HPDE6-E6E7 (cell line): Measurements from ENCODE around the gene PCF11.
A peak's percentile ranks its signal among the peaks of the same experiment; 100 is the strongest.

ENCODE experiments used
- DNase-seq: peaks from one replicate; pipeline ENCODE4 v3.0.0; 2011; ENCODE audit warnings: missing footprints; ENCODE audit errors: extremely low spot score

The PCF11 gene

DNA sequence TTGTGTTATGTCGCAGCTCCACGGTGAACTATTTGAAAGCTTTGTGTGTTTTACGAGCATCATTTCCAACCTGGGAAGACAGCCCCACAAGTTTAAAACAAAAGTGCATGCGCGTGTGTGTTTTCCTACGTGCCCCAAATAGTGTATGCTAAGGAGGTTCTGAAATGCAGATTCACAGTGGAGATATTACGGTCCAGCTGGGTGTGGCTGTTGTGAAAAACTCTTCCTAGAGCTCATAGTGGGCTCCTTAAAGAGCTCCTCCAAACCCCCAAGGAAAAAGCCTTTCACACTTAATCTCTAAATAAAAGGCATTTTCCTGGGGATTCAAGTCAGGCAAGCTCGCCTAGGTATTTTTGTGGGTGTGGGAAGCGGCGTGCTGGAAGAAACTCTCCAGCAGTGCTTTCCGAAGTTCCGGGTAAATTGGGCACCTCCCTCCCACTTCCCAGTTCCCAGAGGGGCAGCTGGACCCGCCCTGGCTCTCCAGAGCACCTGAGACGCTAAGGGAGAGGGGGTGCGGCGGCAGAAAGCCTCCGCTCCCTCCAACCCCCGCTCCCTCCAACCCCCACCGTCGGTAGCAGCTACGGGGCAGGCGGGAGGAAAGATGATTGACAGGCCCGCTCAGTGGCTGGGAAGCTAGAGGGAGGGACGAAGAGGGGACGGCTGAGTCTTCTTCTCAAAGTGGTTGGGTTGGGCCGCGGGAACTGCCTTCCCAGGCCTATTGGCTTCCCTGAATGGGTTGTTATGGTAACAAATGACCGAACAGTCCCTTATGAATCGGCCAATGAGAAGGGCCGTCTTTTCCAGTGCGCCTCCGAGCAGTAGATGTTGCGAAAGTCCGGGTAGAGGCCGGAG, 561 bp upstream of the PCF11 start:
- peak; percentile 97 for DNase-seq

DNA sequence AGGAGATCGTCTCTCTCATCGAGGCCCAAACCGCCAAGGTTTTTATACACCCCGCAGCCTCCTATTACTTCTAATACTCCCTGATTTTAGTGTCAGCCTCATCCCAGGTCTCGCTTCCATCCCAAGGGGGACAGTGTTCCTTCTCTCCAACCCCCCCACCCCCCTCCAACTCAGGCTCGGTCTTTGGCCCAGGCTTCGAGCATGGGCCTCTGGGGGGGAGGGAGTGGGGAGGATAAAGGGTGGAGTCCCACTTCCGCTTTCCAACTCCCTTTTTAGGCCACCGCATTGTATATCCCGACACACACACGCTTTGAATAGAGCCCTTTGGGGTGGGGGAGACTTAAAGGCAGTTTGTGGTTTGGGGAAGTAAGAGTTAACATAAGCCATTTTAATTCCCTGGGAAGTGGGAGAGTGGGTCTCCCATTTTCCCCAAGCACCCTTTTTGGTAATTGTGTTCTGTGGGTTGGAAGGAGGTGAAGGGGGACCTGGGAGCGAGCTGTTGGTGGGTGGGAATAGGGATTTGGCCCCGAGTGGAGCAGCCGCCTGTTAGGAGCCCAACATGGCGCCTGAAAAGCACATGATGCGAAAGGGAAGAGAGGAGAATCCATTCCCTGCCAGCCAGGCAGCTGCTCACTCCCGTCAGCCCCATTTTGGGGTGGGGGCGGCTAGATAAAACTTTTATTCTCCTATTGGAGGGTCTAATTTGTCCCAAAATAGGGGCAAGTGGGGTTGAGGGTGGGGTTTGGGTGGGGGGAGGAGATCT, 844 bp downstream of the PCF11 start:
- peak; percentile 15 for DNase-seq

DNA sequence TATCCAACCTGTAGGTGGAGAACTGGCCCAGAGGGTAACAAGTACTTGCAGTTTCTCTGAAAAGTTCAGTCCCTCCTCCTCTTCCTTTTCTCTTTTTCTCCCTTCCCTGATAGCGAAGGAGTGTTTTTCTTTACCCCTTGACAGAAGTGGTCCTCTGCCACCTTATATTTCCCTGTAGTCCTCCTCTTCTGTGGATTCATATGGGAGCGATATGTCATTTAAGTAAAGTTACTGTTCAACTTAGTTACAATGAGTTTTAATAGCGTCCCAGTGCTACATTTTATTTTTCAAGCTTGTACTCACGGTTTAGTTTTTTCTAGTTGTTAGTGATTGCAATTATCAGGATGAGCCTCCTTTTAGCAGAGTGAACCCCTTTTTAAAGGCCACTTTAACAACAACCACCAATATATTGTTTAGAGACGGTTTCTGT, 1.4 kb downstream of the PCF11 start:
- no peak for DNase-seq

DNA sequence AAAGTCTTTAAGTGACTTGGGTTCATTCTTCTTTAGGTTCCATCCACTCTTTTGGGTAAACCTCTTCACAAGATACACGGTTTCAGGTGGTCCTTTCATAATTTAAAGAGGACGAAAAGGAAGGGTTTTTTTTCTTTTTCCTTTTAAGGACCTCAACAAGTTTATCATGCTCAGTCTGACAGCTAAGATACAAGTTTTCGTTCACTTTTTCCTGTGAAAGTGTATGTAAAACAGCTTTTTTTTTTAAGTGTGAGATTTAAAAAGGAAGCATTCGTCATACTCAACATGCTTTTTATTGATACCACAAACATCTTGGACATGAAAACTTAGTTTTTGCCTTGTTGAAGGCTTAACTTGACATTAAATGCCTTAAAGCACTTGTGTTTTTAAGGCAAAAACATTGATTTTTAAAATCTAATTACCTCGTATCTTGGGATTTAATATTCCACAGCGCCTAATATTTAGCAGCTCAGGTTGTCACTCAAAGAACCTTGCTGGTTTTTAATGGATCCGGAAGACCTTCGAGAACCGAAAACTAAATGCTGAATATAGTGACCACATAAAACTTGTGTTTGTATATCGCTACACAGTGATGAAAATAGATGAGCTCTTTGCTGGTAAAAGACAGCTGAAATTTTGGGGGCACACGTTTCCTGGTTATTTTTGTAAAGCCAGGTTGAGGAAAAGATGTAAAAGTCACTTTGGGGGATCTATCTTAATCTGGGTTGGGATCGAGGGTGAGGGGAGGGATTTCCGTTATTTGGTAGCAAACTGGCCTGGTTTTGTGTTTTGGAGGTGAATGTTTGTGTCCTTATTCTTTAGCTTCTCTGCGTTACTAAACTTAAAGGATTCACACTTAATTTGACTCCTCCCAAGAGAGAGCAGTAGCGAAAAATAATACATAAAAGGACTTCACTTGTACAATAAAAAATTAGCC, 2.3 kb downstream of the PCF11 start:
- DNase-seq: no peak

DNA sequence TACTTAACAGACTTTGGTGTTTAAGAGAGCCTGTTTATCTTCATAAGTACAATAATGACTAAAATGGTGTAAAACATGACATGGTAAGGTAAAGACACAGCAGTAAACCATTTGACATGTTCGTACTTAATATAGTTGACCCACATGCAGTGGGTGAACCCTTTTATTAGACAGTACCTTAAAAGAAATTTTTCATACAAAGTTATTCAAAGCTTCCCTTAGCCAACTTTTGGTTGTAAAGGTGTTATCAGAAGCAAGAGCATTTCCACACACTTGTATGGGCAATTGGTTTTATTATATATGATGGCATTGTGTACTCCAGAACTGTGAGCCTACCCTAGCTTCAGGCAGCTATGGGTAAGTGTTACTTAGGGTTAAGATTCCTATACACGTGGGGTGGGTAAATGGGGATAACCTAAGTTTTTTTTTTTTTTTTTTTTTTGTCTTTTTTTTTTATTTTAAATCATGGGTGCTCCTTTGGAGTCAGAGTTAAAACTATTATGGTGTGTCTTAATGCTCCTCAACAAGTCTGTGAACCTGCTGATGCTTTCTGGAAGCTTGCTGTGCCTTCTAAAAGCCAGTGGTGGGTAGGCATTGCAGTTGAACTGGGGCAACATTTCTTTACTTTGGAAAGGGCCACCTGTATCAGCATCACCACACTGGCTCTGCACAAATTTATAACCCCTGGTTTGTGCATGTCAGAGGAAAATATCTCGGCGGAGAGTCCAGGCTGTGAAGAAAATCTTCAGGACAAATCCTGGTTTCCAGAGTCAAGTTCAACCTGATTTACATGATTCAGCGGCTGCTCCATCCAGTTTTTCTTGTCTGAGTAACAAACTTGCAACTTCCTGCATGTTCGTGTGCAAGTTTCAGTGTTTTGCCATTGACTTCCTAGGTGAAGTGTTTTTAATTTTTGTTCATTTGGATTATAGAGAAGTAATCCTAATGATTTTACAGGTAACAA, 3.3 kb downstream of the PCF11 start:
- DNase-seq: peak; percentile 16

DNA sequence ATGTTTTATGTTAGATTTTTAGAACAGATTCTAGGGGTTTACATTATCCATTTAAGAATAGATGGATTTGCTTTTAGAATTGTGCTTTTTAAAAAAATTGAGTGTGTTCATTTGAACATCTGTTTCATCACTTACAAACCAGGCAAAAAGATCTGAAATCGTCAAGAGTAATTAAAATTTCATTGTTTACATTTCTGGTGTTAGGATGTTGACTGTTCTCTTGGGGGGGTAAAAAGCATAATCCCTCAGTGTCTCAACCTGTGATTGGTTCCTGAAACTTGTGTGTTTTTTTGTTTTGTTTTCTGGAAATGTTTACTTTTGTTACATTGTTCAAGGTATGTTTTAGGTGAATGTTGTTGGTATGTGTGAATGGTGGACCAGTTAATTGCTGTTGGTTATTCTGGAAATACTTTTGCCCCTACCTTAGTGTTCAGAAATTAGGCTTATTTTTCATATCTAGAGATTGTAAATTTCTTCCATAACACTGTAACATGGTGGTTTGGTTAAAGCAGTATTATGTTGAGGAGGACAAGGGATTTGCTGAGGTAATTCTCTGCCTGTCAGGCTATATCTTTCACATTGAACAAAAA, 4.8 kb downstream of the PCF11 start:
- DNase-seq: no peak

DNA sequence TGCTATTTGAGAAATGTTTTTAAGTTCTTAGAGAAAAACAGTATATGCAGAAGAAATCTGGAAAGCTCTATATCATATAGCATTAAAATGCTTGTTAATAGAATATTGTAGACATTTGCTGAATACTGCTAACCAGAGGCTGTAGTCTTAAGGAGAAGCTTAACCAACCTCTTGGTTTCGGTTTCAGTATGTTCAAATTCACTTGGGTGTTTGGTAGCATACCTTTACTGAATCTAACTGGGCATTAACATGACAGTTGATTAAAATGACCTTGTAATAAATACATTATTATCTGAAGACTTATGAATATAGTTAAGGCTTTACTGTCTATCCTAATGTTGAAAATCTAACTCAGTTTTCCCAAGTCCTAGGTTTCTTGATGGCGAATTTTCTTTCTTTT, 5.4 kb downstream of the PCF11 start:
- no peak for DNase-seq

DNA sequence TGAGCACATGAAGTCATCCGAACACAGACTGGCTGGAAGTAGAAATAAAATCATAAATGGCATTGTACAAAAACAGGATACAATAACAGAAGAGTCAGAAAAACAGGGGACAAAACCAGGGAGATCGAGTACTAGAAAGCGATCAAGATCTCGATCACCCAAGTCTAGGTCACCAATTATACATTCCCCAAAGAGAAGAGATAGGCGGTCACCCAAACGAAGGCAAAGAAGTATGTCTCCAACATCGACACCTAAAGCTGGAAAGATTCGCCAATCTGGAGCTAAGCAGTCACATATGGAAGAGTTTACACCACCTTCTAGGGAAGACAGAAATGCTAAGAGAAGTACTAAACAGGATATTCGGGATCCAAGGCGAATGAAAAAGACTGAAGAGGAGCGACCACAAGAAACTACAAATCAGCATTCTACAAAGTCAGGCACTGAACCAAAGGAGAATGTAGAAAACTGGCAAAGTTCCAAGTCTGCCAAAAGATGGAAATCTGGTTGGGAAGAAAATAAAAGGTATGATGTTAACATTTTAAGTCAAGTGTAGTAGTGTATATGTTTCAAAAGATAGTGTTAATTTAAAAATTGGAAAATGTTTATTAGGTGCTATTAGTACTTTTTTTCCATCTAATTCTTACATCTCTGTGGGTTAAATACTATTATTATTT, 9.4 kb downstream of the PCF11 start:
- no peak for DNase-seq

DNA sequence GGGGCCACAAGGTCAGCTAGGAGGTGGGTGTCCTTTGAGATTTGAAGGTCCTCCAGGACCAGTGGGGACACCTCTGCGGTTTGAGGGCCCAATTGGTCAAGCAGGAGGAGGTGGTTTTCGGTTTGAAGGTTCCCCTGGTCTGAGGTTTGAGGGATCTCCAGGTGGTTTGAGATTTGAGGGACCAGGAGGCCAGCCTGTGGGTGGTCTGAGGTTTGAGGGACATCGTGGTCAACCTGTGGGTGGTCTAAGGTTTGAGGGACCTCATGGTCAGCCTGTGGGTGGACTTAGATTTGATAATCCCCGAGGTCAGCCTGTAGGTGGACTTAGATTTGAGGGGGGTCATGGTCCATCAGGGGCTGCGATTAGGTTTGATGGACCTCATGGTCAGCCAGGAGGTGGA, 11.8 kb downstream of the PCF11 start:
- no peak for DNase-seq

DNA sequence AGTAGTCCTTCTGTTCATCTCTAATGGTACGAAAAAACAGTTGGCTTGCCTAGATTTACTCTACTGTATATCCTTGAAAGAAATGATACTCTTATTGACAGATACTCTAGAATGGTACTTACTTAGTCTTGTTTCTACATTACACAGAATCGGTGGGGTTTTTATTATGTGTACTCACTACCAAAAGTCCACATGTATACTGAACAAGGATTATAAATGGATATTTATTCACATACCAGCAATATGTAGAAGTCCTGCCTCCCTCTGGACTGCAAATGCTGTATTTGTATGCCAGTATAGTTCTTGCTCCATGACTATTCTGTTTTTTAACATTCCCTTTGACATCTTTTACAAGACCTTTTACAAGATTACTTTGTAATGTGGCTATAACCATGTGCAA, 13.9 kb downstream of the PCF11 start:
- DNase-seq: no peak

DNA sequence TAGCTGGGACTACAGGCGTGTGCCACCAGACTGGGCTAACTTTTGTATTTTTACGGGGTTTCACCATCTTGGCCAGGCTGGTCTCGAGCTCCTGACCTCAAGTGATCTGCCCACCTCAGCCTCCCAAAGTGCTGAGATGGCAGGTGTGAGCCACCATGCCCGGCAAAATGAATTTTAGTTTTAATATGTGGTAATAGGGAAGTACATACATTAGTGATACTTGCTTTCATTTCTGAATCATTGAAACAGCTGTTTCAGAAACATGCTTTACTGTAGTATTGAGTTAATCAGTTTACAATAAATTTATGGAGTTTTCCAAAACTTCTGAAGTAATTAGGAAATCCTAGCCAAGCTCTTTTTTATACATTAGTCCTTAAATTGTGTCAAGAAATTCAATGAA, 15.6 kb downstream of the PCF11 start:
- DNase-seq: no peak

DNA sequence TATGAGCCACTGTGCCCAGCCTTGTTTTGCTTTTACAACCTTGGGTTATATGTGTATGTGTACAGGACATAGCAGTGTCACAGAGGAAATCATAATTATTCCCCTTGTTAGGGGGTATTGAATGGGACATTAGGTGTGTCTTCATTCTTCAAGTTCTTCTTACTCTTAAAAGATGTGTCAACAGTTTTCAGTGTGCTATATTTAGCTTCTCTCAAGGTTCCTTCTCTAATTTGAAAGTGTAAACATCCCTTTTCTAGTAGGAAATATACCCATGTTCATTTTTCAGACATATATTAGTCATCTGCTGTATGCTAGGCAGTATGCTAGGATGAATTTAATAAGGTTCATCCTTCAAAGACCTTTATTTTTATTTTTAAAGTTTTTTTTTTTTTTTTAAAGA, 17.1 kb downstream of the PCF11 start:
- DNase-seq: no peak

DNA sequence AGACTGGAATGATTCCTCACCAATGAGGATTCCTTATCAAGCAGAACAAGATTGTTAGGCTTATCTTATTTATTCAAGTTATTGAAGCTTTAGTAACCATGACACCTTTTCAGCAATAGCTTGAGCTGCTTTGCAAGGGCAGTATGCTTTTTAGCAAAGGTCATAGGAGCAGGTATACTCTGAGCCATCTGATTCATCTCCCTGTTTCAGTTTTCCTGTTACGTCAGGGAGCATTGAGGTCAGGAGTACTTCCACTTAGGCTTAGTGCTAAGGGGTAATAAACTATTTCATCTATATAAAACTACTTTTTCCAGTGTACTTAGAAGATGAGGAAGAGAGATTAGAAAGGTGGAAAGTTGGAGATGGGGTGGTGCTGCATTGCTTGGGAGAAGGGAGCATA, 18.9 kb downstream of the PCF11 start:
- no peak for DNase-seq

DNA sequence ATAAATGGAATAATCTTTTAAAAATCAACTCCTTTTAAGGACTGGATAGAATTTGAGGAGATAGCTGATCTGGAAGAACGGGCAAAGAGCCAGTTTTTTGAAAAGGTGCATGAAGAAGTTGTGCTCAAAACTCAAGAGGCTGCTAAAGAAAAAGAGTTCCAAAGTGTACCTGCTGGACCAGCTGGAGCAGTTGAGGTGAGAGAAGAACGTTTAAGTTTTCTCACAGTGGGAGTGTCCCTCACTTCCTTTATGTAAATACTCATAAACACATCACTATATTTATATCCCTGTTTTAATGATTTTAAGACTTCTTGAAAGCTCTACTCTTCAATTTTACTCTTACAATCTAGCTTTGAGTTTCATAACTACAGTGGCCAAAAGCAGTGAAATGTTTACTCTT, 24.9 kb downstream of the PCF11 start:
- DNase-seq: no peak

DNA sequence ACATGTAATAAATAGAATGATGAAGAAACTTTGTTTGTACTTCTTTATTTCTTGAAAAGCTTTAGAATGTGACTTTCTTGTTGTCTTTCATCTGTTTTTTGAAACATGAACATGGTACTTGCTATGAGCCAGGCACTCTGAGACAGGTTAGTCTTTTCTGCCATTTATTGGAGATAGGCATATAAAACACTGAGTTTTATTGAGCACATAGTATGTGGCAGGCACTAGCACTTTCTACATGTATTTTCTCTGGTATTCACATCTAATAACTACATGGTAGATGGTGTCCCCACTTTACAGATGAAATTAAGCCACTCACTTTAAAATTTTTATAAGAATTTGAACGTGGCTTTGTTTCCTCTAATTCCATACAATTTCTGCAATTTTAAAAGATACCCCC, 28.8 kb downstream of the PCF11 start:
- DNase-seq: no peak

DNA sequence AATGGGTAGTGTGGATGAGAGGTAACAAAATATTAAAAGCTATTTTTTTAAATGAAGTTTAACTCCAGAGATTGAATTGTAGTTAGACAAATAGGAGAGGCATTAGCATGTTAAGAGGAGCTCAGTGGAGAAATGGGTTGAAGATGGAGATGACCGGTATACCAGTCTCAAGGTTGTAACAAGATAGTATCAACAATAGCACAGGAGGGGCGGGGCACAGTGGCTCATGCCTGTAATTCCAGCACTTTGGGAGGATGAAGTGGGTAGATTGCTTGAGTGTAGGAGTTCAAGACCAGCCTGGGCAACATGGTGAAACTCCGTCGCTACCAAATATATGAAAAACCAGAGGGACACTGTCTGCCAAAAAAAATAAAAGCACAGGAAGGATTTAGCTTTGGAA, 30.5 kb downstream of the PCF11 start:
- DNase-seq: no peak

DNA sequence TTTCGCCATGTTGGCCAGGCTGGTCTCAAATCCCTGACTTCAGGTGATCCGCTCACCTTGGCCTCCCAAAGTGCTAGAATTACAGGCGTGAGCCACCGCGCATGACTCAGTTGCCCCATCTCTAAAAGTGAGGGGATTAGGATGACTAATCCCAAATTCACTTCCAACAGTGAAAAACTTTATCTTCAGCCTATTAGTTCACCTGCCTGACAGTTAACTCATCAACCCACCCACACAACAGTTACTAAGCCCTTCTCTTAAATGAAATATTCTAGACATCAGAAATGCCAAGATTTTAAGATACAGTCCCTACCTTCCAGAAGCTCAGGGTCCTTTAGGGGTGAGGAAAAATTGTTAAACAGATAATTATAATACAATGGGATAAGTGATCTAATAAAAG, 34.6 kb downstream of the PCF11 start:
- DNase-seq: no peak

DNA sequence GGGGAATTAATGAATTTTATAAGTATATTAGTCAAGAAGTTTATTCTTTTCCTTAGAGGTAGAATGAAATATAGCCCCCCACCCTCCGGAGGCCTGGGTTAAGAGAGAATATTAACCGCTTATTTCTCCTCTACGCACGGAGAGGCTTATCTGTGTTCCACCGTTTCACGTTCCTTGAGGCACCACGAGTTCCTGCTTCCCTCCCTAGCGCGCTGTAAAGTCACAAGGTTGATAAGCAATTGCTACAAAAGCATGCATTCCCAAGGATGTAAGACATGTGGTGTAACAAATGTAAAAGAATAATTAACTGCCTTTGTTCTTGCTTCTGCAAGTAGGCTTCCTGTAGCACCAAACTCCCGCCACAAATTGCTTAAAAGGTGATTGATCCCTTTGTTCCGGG, 35.1 kb downstream of the PCF11 start:
- no peak for DNase-seq

DNA sequence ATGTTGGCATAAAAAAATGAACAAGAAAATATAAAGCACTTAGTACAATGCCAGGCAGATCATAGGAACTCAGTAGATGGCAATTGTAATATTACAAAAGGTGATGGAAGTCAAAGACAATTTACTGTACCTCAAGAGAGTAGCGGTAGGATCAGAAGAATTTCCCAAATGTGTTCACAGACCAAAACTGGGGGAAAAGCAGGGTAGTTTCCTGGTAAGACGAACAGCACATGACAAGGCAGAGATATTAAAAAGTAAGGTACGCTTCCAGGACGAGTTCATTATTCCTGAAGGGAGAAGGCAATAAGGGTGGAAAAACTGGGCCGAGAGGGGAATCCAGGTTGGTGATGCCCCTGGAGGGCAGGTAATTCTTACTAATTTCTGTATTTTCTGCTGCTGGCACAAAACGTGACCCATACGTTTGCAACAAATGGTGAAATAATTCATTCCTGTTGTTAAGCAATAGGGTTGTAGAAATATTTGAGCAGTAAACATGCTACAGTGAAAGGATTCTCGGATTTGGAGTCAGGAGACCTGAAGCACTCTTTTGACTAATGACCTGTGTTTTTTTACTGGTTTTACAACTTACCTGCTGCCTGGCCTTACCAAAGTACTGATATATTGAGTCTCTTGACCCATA, 35.8 kb downstream of the PCF11 start:
- no peak for DNase-seq
